Body of pancreas (tissue), 4 donors: Measurements from ENCODE around the gene DPYD.

Source experiments
- POLR2A ChIP-seq, 3 donors: fragments of 450-650 bp; IDR thresholded peaks; one replicate each; pipeline ENCODE4 v1.6.1; 2016; ENCODE audit warnings: antibody characterized with exemption in 3 of 3, mild to moderate bottlenecking in 2 of 3
- TF ChIP-seq, protein P1 (sequence below), 7 experiments: fragments of 450-650 bp in 4 of 7; fragments of 200-600 bp in 3 of 7; sonication (generic) in 3 of 7; IDR thresholded peaks; one replicate each; pipeline ENCODE4 v1.5.1; 2016 to 2019; ENCODE audit warnings: antibody characterized with exemption in 7 of 7

DNA sequence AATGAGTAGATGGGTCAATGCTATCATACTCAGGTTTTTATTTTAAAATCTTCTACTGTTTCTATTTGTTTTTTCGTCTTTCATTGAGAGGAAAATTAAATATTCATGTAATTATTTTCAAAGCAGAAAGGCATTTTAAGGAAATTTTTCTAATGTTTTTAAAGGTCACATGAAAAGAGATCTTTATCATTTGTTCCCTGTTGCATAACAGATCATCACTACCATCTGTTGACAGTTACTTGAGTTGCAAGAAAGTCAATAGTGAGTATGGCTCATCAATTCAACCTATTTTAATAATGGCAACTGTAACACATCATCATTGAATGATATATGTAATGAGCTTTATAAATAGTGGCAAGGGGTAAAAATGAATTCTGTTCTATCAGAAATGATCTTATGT lies 369.7 kb downstream of the DPYD start:
- TF ChIP-seq, protein P1, sequence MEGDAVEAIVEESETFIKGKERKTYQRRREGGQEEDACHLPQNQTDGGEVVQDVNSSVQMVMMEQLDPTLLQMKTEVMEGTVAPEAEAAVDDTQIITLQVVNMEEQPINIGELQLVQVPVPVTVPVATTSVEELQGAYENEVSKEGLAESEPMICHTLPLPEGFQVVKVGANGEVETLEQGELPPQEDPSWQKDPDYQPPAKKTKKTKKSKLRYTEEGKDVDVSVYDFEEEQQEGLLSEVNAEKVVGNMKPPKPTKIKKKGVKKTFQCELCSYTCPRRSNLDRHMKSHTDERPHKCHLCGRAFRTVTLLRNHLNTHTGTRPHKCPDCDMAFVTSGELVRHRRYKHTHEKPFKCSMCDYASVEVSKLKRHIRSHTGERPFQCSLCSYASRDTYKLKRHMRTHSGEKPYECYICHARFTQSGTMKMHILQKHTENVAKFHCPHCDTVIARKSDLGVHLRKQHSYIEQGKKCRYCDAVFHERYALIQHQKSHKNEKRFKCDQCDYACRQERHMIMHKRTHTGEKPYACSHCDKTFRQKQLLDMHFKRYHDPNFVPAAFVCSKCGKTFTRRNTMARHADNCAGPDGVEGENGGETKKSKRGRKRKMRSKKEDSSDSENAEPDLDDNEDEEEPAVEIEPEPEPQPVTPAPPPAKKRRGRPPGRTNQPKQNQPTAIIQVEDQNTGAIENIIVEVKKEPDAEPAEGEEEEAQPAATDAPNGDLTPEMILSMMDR (IDR thresholded peaks at IDR 0.05): no peak
- no peak for TF ChIP-seq POLR2A (IDR thresholded peaks at IDR 0.05)
